ENCODE results near the gene OSBPL7.
A peak's percentile ranks its signal among the peaks of the same experiment; 100 is the strongest.
"Not testable (repeated sequence)": the region's sequence is repeated elsewhere in the genome, so short reads cannot be mapped to it uniquely, and the experiment has no call there.

OSBPL7 gene

DNA sequence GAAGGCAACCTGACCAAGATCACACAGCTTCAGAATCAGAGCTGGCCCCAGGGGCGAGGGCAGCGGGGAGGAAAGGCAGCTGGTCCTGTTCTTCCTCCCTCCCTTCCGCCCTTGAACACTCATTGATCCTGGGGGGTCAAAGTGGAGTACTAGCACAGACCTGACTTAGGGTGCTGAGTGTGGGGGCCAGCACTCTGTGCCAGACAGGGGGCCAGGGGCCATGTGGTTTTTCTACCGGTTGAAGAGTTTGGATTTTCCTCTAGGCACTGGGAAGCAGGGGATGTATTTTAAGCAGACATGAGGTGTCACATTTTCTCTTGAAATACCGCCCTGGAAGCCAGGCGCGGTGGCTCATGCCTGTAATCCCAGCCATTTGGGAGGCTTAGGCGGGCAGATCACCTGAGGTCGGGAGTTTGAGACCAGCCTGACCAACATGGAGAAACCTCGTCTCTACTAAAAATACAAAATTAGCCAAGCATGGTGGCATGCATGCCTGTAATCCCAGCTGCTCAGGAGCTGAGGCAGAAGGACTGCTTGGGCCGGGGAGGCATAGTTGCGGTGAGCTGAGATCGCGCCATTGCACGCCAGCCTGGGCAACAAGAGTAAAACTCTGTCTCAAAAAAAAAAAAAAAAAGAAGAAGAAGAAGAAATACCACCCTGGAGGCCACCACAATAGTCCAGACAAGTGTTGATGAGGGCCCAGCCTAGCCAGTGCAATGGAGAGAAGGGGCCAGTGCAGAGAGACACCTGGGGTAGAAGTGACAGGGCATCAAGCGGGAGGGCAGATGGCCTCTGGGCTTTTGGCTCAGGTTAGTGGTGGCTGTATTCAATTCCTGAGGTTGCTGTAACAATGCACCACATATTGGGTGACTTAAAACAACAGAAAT lies 15.3 kb downstream of the OSBPL7 start:
- no peak for DNase-seq

DNA sequence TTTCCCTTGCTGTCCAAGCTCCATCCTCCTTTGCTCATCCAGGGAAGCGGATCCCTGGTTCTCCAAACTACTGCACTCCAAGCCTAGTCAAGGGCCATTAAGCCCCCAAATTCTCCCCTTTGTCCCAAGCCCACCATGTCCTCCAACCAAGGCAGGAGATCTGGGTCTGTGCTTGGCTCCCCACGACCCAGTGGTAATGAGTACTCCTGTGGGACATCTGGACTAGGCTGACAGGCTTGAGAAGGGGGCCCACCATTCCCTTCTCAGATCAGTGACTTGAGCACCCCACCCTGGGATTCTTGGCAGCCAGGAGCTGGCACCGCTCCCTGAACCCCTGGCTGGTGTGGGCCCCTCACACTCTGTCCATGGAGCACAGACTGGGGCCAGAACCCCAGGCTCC lies 17.1 kb downstream of the OSBPL7 start:
- no peak for DNase-seq

DNA sequence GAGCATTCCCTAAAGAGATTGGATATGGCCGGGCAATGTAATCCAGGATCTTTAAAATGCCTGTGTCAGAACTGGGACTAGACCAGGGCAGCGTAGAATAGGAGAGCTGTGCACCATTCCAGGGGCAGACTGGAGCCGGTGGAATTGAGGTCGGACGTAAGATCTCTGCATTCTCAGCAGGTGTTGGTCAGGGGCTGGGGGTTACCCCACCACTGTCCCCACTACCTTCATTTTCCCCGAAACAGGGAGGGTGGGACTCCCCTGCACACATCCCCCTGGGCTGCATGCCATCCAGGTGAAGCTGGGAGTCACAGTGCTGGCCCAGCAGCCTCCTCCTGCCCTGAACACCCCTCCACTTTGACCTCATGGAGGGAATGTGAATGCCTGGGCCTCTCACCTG lies 17.8 kb downstream of the OSBPL7 start:
- no peak for DNase-seq

DNA sequence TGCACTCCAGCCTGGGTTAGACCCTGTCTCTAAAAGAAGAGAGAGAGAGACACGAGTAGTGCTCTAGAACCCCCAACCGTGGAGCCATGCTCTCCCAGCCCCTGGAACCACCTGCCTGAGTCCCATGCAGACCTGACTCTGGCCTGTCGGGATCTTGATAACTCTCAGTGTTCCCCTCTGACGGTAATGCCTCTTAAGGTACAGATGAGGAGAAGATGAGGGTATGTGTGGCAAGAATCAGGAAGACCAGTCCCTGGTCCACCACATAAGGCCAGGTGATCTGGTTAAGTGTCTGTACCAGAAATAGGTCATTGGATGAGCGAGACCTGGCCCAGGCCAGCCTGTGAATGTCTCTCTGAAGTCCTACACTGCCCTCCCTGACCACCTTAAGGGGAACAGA lies 18.4 kb downstream of the OSBPL7 start:
- DNase-seq = no peak

DNA sequence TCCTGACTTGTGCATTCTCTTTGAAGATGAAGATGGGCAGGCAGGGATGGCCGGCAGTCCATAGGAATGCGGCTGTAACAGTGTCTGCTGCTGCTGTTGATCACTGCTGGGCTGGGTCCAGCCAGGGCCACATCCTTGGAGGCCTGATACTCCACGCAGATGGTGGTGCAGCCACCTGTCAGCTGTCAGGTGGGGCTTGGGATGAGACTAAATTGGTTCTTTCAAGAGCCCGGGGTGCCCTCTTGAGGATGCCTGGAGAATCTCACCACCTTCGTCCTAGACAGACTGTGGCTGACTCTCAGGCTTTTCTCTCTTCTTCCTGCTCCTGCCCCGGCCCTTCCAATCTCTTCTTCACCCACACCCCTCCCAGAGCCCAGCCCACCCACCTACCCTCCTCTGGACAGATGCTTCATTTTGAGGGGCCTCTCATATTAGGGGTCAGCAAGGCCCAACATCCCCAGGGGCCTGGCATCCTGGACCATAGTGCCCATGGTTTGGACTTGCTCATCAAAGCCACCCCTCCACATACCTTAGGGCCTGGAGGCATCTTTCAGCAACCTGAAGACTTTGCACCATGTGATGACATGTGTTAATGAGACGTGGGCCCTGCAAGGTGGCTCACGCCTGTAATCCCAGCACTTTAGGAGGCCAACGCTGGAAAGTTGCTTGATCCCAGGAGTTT lies 19.1 kb downstream of the OSBPL7 start:
- peak; percentile 80 for DNase-seq

DNA sequence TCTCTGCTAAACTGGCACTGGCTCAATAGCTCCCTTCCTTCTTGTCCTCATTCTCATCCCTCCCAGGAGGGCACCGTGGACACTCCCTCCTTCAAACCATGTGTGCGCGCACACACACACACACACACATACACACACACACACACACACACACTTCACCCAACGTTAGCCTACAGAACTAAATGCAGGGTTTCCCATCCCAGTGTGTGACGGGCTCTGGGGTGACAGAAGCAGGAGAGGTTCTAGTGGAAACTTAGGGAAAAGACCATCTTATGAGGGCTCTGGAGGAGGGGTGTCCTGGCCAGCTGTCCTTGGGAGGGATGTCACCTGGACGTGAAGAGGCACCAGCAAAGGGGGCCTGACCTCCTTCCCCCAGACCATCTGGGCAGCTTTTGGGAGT lies 19.7 kb downstream of the OSBPL7 start:
- DNase-seq = no peak

DNA sequence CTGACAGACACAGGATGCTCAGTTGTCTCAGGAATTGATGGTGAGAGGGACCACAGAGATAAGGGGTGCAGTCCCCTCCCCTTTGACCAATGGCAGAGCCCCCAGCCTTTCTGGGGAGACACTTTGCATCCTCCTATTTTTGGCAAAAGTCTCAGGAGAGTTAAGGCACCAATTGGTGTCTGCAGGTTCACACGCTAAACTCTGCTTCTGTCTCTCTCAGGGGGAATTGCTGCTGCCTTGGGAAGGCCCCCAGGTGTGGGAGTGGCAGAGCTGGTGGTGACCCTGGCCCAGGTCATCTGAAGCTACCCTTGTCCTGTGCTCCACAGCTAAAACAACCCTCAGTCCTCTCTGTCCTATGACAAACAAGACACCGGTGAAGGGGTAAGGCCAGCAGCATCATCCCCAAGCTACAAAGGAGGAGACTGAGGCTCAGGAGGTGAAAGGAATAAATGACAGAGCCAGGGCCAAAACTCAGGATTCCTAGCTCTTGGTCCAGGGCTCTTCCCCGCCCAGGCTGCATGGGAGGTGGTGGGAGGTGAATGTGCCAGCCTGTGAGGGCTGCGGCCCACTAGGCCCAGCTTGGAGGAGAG lies 20.3 kb downstream of the OSBPL7 start:
- no peak for DNase-seq

DNA sequence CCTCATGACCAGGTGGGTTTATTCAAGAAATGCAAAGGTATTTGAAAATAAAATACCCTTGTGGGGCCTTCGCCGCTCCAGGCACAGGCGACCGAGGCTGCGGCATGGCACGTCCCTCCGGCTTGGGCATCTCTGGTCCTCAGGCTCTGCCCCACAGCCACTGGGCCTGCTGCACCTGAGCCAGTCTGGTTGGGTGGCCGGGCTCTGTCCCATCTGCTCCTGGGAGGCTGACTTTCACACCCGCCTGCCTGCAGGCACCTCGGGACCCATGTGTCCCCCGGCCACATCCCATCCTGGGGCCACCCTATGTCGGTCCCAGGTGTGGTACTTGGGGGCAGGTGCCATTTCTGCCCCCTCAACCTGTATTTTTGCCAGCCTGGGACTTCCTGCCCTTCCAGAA lies 20.9 kb downstream of the OSBPL7 start:
- no peak for DNase-seq

DNA sequence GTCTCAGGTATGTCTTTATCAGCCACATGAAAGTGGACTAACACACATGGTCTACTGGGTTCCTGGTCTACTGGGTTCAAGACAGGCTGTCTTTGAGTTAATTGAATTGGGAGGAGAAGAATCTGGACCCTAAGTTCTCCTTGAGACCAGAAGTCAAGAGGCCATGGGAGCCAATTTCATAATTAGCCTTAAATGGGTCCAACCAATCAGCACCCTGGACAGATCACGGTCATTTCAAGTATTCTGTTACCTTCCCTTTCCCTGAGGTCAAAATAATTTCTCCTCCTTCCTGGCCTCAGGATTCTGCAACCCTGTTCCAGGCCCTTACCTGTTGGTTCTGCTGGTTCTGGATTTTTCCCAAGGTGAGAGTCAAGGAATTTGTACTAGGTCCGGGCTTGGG lies 23.8 kb downstream of the OSBPL7 start:
- peak; percentile 65 for DNase-seq

DNA sequence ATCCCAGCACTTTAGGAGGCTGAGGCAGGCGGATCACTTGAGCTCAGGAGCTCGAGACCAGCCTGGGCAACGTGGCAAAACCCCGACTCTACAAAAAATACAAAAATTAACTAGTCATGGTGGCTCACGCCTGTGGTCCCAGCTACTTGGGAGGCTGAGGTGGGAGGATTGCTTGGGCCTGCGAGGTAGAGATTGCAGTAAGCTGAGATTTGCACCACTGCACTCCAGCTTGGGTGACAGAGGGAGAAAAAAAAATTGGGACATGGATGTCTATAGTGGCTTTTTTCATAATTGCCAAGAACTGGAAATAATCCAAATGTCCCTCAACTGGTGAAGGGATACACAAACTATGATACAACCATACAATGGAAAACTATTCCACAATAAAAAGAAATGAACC lies 28.6 kb downstream of the OSBPL7 start:
- no peak for DNase-seq

DNA sequence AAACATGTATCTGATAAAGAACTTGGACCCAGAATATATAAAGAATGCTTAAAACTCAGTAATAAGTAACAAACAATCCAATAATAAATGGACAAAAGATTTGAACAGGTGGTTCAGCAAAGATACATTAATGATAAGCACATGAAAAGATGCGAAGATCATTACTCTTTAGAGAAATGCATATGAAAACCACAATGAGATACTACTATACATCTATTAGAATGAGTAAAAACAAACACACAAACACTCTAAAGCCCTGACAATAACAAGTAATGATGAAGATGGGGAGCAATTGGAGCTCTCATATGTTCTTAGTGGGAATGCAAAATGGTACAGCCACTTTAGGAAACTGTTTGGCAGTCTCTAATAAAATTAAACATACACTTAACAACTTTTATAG lies 29.1 kb downstream of the OSBPL7 start:
- DNase-seq = no peak

DNA sequence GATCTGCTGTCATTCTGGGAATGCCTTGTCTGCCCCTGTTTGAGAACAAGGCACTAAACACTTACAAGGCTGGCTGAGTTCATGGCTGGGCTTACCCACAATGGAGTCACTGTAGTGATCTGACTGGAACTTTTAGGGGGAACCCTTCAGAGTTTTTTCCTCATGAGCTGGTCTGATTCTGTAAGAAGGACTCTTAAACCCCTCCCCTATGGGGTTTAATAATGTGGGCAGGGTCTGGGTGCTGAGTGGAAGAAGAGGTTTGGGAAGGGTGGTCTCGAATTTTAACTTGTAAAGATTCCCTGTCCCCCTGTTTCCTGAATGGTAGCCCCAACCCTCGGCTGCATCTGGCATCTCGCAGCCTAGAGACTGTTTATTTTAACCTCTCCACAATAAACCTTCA lies 30.6 kb downstream of the OSBPL7 start:
- no peak for DNase-seq

DNA sequence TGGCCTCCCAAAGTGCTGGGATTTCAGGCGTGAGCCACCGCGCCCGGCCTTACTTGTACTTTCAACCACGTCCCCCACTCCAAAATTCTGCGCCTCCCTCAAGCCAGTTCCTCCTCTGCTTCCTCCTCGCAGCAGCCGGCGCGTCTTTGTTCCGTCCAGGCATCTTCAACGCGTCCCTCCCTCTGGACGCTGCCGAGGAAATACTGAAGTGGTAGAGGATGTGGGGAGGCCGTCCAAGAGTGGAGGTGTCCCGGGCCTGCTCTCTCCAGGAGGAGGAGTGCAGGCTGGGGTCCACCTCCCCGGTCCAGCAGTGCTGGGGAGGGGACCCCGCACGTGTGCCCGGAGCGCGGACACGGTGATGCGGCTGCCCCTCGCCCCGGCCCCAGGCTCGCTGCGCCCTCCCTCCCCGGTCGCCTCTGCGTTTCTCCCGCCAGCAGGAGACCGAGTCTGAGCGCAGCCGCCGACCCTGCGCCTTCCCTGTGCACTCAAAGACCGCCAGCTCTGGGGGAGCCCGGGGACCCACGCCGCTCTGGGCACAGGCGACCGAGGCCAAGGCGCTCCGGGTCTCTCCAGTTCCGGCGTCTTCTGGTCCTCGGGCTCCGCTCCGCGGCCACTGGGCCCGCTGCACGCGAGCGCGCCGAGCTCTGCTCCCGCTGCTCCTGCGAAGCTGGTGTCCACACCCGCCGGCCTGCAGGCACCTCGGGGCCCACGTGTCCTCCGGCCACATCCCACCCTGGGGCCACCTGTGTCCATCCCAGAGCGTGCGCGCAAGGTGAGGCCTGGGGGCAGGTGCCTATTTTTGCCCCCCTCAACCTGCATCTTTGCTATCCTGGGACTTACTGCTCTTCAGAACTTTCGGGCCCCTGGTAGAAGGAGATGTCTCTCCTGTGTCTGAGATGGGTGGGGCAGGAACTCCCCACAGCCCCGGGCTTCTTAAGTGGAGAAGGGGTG lies 31.7 kb downstream of the OSBPL7 start:
- DNase-seq = peak; percentile 53

DNA sequence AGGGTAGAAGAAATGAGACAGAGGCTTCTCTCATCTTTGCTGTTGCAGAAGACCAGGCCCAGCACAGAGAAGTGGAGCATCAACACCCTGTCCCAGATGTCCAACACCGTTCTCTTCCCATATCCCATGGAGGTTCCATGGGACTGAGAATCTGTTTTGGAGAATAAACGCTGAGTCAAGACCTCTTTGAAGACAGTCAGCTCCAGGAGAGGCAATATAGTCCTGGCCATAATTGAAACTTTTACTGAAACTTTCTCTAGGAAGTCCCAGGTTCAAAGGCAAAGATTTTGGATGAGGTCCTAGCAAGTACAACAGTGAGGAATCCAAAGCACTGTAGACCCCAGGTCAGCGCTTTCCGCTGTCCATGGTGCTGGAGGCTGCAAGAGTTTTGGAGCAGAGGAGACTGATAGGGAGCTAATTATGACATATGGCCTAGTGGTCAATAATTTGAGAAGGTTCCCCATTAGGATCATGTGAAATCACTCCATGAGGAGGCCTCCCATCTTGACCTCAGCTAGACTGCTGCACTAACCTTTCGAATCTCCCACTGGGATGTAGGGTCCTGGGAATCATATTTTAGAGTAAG lies 36.0 kb downstream of the OSBPL7 start:
- DNase-seq = peak; percentile 71

DNA sequence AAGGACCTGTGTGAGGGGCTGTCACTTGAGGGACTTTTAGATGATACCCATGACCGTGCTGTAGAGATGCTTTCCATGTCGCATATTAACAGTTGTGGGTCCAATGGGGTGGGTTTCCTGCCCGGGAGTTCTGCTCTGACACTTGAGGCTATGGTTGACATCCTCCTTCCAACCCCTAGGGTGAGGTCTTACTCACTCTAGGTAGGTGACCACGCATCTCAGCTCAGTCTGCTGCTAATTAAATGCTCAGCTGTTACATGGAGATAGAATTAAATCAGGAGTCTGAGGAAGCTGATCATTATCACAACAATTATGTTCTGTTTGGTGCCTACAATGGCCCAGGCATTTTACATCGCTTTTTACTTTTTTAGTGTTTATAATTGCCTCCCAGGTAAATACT lies 40.2 kb downstream of the OSBPL7 start:
- no peak for DNase-seq

DNA sequence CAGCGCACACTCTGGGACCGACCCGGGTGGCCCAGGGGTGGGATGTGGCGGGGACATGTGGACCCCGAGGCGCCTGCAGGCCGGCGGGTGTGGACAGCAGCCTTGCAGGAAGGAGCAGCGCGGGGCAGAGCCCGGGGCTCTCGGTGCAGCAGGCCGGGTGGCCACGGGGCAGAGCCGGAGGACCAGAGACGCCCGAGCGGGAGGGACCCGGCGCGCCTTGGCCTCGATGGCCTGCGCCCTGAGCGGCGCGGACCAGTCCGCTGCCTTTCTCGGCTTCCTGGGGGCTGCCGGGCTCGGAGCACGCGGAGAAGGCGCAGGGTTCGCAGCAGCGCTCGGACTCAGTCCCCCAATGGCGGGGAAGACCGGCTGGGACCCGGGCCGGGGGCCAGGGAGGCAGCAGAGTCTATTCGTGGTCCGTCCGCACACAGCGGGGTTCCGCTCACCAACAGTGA lies 43.4 kb downstream of the OSBPL7 start:
- no peak for DNase-seq

DNA sequence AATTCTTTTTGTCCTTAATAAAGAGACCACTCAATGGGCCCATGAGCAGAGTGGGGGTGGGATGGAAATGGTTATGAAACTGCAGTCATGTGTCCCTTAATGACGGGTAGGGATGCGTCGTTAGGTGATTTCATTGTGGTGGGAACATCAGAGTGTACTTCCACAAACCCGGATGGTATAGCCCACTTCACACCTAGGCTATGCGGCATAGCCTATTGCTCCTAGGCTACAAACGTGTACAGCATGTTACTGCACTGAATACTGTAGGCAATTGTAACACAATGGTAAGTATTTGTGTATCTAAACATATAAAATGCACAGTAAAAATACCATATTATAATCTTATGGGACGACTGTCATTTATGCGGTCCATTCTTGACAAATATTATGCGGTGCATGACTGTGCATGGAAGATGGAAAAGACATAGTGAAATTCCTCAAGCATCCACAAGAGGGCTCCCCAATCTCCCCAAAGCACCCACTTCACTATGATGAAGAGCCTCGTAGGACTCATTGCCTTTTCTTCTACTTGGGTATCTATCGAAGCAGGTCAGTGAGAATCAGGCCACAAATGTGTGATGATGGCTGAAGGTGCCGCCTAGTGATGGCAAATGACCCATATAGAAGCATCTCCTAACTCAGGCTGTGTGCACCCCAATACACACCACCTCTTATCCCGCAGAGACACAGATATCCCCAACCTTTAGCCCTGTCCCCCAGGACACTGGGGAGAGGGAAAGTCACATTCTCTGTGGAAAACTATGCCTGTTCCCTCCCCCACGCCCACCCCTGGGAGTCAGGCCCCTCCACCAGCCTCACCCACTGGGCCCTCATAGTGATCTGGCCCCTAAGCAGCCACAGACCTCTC lies 45.0 kb downstream of the OSBPL7 start:
- DNase-seq = peak; percentile 82

DNA sequence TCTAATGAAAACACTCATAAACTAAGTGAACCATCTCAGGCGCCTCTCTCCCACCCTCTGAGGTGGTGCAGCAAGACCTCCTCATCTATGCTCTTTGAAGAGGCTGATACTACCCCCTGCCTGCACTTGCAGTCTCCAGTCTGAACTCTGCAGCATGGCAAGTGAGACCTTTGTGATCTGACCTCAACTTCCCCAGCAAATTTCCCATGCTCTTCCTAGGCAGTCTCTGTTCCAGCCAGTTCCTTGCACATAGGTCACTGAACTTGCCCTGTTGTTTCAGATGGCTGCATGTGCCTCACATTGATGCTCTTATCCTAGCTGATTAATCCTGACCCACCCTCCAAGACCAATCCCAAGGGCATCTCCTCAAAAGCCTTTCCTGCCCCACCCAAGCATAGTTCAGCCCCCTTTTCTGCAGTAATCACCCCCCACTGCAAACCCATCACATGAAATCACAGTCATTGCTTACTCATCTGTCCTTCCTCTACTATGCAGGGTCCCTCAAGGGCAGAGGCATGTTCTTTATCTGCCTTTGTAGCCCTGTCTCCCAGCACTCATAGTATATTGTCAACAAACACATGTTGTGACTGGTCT lies 46.5 kb downstream of the OSBPL7 start:
- DNase-seq = no peak

DNA sequence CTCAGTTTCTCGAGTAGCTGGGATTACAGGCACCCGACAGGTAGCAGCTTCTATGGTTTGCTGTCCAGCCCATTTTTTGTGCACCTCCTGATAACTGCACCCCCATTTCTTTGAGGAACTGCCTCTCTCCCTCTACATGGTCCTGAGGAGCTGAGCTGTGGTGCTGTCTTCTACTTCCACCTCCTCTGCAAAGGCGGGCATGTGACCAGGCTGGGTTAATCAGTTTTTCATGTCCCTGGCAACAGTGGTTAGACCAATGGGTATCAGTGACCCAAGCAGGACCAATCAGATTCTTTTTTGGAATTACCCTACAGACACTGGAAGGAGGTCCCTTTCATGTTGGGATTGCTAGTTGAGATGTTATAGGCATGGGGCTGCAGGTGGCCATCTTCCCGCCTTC lies 47.3 kb downstream of the OSBPL7 start:
- DNase-seq = no peak

DNA sequence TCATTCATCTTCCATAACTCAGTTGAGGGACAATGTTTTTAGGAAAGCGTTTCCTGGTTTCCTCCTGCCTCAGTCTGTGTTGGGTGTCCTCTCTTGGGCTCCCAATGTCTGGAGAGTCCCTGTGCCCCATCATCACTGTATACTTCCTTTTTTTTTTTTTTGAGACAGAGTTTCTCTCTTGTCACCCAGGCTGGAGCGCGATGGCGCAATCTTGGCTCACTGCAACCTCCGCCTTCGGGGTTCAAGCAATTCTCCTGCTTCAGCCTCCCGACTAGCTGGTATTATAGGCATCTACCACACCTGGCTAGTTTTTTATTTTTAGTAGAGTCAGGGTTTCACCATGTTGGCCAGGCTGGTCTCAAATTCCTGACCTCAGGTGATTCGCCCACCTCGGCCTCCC lies 47.9 kb downstream of the OSBPL7 start:
- not testable (repeated sequence) for DNase-seq
